Activated effector memory CD4-positive, alpha-beta T cell treated with anti-CD3 and anti-CD28 coated beads, Interleukin-2, amount 50 U/mL, for 16 hours (primary cell): ENCODE results near the gene TLCD5.

ENCODE experiments used
- DNase-seq: peaks from one replicate; pipeline ENCODE4 v3.0.0-alpha.2; 2020

TLCD5 gene

GRCh38 chr11:120338107-120338933 lies 13.2 kb downstream of the TLCD5 start:
- no peak for DNase-seq

- no peak for DNase-seq
These were observed 14.3 kb downstream of the TLCD5 start for GRCh38 chr11:120339394-120339890.

- DNase-seq = no peak
These were observed 15.4 kb downstream of the TLCD5 start for GRCh38 chr11:120340529-120340928.

GRCh38 chr11:120342226-120342625 lies 17.1 kb downstream of the TLCD5 start:
- no peak for DNase-seq

GRCh38 chr11:120342678-120343077 lies 17.6 kb downstream of the TLCD5 start:
- DNase-seq = no peak

- no peak for DNase-seq
These were observed 18.3 kb downstream of the TLCD5 start for GRCh38 chr11:120343429-120343828.

- peak; percentile 64 for DNase-seq
These were observed 19.4 kb downstream of the TLCD5 start for GRCh38 chr11:120344302-120345004.

- DNase-seq = no peak
These were observed 21.1 kb downstream of the TLCD5 start for GRCh38 chr11:120346233-120346632.

- DNase-seq = no peak
These were observed 25.5 kb downstream of the TLCD5 start for GRCh38 chr11:120350637-120351036.

GRCh38 chr11:120352405-120352804 lies 27.3 kb downstream of the TLCD5 start:
- DNase-seq = no peak

GRCh38 chr11:120354068-120354467 lies 29.0 kb downstream of the TLCD5 start:
- DNase-seq = no peak

GRCh38 chr11:120354779-120355178 lies 29.7 kb downstream of the TLCD5 start:
- no peak for DNase-seq

GRCh38 chr11:120357620-120358019 lies 32.5 kb downstream of the TLCD5 start:
- DNase-seq = no peak

GRCh38 chr11:120358729-120359128 lies 33.6 kb downstream of the TLCD5 start:
- no peak for DNase-seq

GRCh38 chr11:120363436-120363835 lies 38.3 kb downstream of the TLCD5 start:
- DNase-seq = no peak

GRCh38 chr11:120365512-120365911 lies 40.4 kb downstream of the TLCD5 start:
- no peak for DNase-seq

GRCh38 chr11:120372296-120372695 lies 47.2 kb downstream of the TLCD5 start:
- no peak for DNase-seq

- no peak for DNase-seq
These were observed 50.0 kb downstream of the TLCD5 start for GRCh38 chr11:120375076-120375475.

- DNase-seq = no peak
These were observed 51.6 kb downstream of the TLCD5 start for GRCh38 chr11:120376547-120377182.

- no peak for DNase-seq
These were observed 53.4 kb downstream of the TLCD5 start for GRCh38 chr11:120378474-120378873.

GRCh38 chr11:120381401-120381800 lies 56.3 kb downstream of the TLCD5 start:
- no peak for DNase-seq
